H9 (cell line): ENCODE measurements around the gene BCAR1. TPM values are rescaled to one million over a fixed set of nuclear protein-coding genes. Genes with fewer than 3 reads are reported as not detected.

ENCODE experiments used
- DNase-seq: peaks from one replicate; pipeline ENCODE4 v3.0.0-alpha.2; 2017
- H2AFZ ChIP-seq: one replicate; pipeline ENCODE4 v1.6.1; 2013; ENCODE audit warnings: mild to moderate bottlenecking, low read length, control low read depth, moderate library complexity
- H2AK5ac ChIP-seq: 2 replicates; pipeline ENCODE4 v1.6.1; 2013; ENCODE audit warnings: low read length, control low read depth, mixed read lengths; ENCODE audit not compliant: insufficient read length
- H2BK120ac ChIP-seq: one replicate; pipeline ENCODE4 v1.6.1; 2013; ENCODE audit warnings: low read depth, mild to moderate bottlenecking, low read length, control low read depth, inconsistent platforms; ENCODE audit not compliant: poor library complexity, severe bottlenecking
- H2BK12ac ChIP-seq: 2 replicates; pipeline ENCODE4 v1.6.1; 2013; ENCODE audit warnings: low read length, control low read depth, mixed read lengths, low read depth; ENCODE audit not compliant: insufficient read length
- H2BK15ac ChIP-seq: 2 replicates; pipeline ENCODE4 v1.6.1; 2013; ENCODE audit warnings: low read depth, low read length, control low read depth
- H2BK20ac ChIP-seq: one replicate; pipeline ENCODE4 v1.6.1; 2013; ENCODE audit warnings: low read depth, mild to moderate bottlenecking, low read length, control low read depth, inconsistent platforms; ENCODE audit not compliant: poor library complexity, severe bottlenecking
- H2BK5ac ChIP-seq: 2 replicates; pipeline ENCODE4 v1.6.1; 2013; ENCODE audit warnings: low read length, control low read depth, mixed read lengths; ENCODE audit not compliant: insufficient read length
- H3K14ac ChIP-seq: 2 replicates; pipeline ENCODE4 v1.6.1; 2013; ENCODE audit warnings: low read length, control low read depth; ENCODE audit not compliant: insufficient read depth
- H3K18ac ChIP-seq: 2 replicates; pipeline ENCODE4 v1.6.1; 2013; ENCODE audit warnings: low read depth, mild to moderate bottlenecking, mixed read lengths, low read length, control low read depth; ENCODE audit not compliant: insufficient read length
- H3K23ac ChIP-seq: 2 replicates; pipeline ENCODE4 v1.6.1; 2013; ENCODE audit warnings: low read length, control low read depth, mixed read lengths, low read depth; ENCODE audit not compliant: insufficient read length
- H3K23me2 ChIP-seq: 2 replicates; pipeline ENCODE4 v1.6.1; 2013; ENCODE audit warnings: low read depth, mild to moderate bottlenecking, mixed read lengths, low read length, control low read depth; ENCODE audit not compliant: insufficient read length, poor library complexity, severe bottlenecking
- H3K27ac ChIP-seq: 2 replicates; pipeline ENCODE4 v1.5.1; 2013; ENCODE audit warnings: low read length, control low read depth, mixed read lengths, low read depth; ENCODE audit not compliant: insufficient read length
- H3K27me3 ChIP-seq: 2 replicates; pipeline ENCODE4 v1.6.1; 2013; ENCODE audit warnings: low read length, control low read depth, inconsistent platforms; ENCODE audit not compliant: insufficient read depth
- H3K4ac ChIP-seq: 2 replicates; pipeline ENCODE4 v1.6.1; 2013; ENCODE audit warnings: low read depth, mild to moderate bottlenecking, control low read depth, inconsistent platforms, low read length, moderate library complexity
- H3K4me1 ChIP-seq: 2 replicates; pipeline ENCODE4 v1.6.1; 2013; ENCODE audit warnings: low read length, control low read depth, inconsistent platforms; ENCODE audit not compliant: insufficient read depth
- H3K4me2 ChIP-seq: 2 replicates; pipeline ENCODE4 v1.6.1; 2013; ENCODE audit warnings: low read length, control low read depth, mixed read lengths; ENCODE audit not compliant: insufficient read length, insufficient read depth
- H3K56ac ChIP-seq: 2 replicates; pipeline ENCODE4 v1.6.1; 2013; ENCODE audit warnings: low read depth, mild to moderate bottlenecking, mixed read lengths, low read length, control low read depth; ENCODE audit not compliant: insufficient read length
- H3K79me1 ChIP-seq: 2 replicates; pipeline ENCODE4 v1.6.1; 2013; ENCODE audit warnings: low read depth, mild to moderate bottlenecking, moderate library complexity, low read length, control low read depth, inconsistent platforms; ENCODE audit not compliant: insufficient read depth, poor library complexity, severe bottlenecking
- H3K79me2 ChIP-seq: 2 replicates; pipeline ENCODE4 v1.6.1; 2013; ENCODE audit warnings: low read length, control low read depth, inconsistent platforms; ENCODE audit not compliant: insufficient read depth
- H3K9ac ChIP-seq: 2 replicates; pipeline ENCODE4 v1.6.1; 2013; ENCODE audit warnings: low read length, control low read depth, mixed read lengths; ENCODE audit not compliant: insufficient read length; ENCODE audit errors: extremely low read depth
- H3K9me3 ChIP-seq: one replicate; pipeline ENCODE4 v1.6.1; 2013; ENCODE audit warnings: low read depth, low read length, inconsistent platforms; ENCODE audit not compliant: control insufficient read depth
- H3T11ph ChIP-seq: one replicate; pipeline ENCODE4 v1.6.1; 2013; ENCODE audit warnings: mild to moderate bottlenecking, low read length, control low read depth, inconsistent platforms
- H4K20me1 ChIP-seq: one replicate; pipeline ENCODE4 v1.6.1; 2013; ENCODE audit not compliant: control insufficient read depth, insufficient read length, insufficient read depth
- H4K5ac ChIP-seq: 2 replicates; pipeline ENCODE4 v1.6.1; 2013; ENCODE audit warnings: low read depth, mild to moderate bottlenecking, mixed read lengths, low read length, control low read depth; ENCODE audit not compliant: insufficient read length
- H4K8ac ChIP-seq: replicated peaks from 2 replicates; pipeline ENCODE4 v1.6.1; 2013; ENCODE audit warnings: low read length, control low read depth, mixed read lengths, low read depth; ENCODE audit not compliant: insufficient read length
- H4K91ac ChIP-seq: 2 replicates; pipeline ENCODE4 v1.6.1; 2013; ENCODE audit warnings: low read depth, mild to moderate bottlenecking, moderate library complexity, mixed read lengths, low read length, control low read depth; ENCODE audit not compliant: insufficient read length
- H3K27ac Mint-ChIP-seq, 3 experiments: 2 replicates in 2 of 3; 3 replicates in 1 of 3; pipeline ENCODE4 v1.8.0; 2020 to 2021; ENCODE audit warnings: mixed read lengths in 3 of 3, mild to moderate bottlenecking in 1 of 3, moderate library complexity in 1 of 3
- H3K27me3 Mint-ChIP-seq: 2 replicates; pipeline ENCODE4 v1.8.0; 2021; ENCODE audit warnings: low read depth, mild to moderate bottlenecking, moderate library complexity, mixed read lengths
- H3K36me3 Mint-ChIP-seq, 3 experiments: 2 replicates in 2 of 3; 3 replicates in 1 of 3; pipeline ENCODE4 v1.8.0; 2020 to 2021; ENCODE audit warnings: low read depth in 3 of 3, mixed read lengths in 3 of 3; ENCODE audit not compliant: insufficient read depth in 1 of 3
- H3K4me1 Mint-ChIP-seq, 2 experiments: 2 replicates each; pipeline ENCODE4 v1.8.0; 2020; ENCODE audit warnings: mixed read lengths in 2 of 2
- H3K4me3 Mint-ChIP-seq, 2 experiments: 2 replicates in 1 of 2; 3 replicates in 1 of 2; pipeline ENCODE4 v1.8.0; 2020 to 2021; ENCODE audit warnings: mild to moderate bottlenecking in 2 of 2, mixed read lengths in 2 of 2, moderate library complexity in 1 of 2
- H3K9me3 Mint-ChIP-seq, 2 experiments: 2 replicates in 1 of 2; 3 replicates in 1 of 2; pipeline ENCODE4 v1.8.0; 2020; ENCODE audit warnings: mild to moderate bottlenecking in 2 of 2, mixed read lengths in 2 of 2, moderate library complexity in 1 of 2
- WGBS: extraction: QIAGEN DNeasy Blood & Tissue Kit; methylation state at CpG from one replicate; pipeline ENCODE4 v1.1.7; 2013; ENCODE audit warnings: missing lambda C conversion rate, low lambda C conversion rate, mixed read lengths; ENCODE audit not compliant: insufficient read length; ENCODE audit errors: extremely low coverage; 5-methylcytosine and 5-hydroxymethylcytosine counted together
- total RNA-seq: library from RNA; stranded (reverse); gene quantifications from 2 replicates; pipeline ENCODE4 v1.2.1, GENCODE V29; 2021
- TF ChIP-seq, protein P1 (sequence below): fragments of 200-600 bp; sonication (generic); conservative IDR thresholded peaks from 3 replicates; pipeline ENCODE4 v1.8.0; 2021; ENCODE audit warnings: antibody characterized with exemption, mild to moderate bottlenecking

Gene BCAR1
- total RNA-seq, 1 experiment from 2014 or later, result 97.1 TPM

- Histone ChIP-seq H3K23ac (no peak overlapping the region), H3K14ac (no peak overlapping the region), H2AK5ac (no peak overlapping the region), H3K9me3 (no peaks in the 10 kb centered on the region), H2BK5ac (no peak overlapping the region), H3K18ac (no peak overlapping the region), H3K27ac (no peak overlapping the region), H3K4me2 (no peak overlapping the region), H2BK20ac (no peak overlapping the region), H3T11ph (no peak overlapping the region), H4K20me1 (no peaks in the 10 kb centered on the region), H2BK12ac (no peak overlapping the region), H3K27me3 (no peaks in the 10 kb centered on the region), H2AFZ (no peak overlapping the region), H3K4ac (no peak overlapping the region), H2BK15ac (no peak overlapping the region), H3K79me2 (no peaks in the 10 kb centered on the region), H3K9ac (no peak overlapping the region), H3K79me1 (no peaks in the 10 kb centered on the region), H4K5ac (no peak overlapping the region), H3K4me1 (no peaks in the 10 kb centered on the region), H4K8ac (no peak overlapping the region), H3K56ac (no peak overlapping the region), H3K23me2 (no peaks in the 10 kb centered on the region), H2BK120ac (no peak overlapping the region), H4K91ac (no peak overlapping the region)
- WGBS, result no CpG with 5 or more reads among the region's 17 CpGs
- TF ChIP-seq, protein P1, sequence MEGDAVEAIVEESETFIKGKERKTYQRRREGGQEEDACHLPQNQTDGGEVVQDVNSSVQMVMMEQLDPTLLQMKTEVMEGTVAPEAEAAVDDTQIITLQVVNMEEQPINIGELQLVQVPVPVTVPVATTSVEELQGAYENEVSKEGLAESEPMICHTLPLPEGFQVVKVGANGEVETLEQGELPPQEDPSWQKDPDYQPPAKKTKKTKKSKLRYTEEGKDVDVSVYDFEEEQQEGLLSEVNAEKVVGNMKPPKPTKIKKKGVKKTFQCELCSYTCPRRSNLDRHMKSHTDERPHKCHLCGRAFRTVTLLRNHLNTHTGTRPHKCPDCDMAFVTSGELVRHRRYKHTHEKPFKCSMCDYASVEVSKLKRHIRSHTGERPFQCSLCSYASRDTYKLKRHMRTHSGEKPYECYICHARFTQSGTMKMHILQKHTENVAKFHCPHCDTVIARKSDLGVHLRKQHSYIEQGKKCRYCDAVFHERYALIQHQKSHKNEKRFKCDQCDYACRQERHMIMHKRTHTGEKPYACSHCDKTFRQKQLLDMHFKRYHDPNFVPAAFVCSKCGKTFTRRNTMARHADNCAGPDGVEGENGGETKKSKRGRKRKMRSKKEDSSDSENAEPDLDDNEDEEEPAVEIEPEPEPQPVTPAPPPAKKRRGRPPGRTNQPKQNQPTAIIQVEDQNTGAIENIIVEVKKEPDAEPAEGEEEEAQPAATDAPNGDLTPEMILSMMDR, result no peak
- peaks cover 14 to 43% (median 36%) of the 10 kb centered on the region in 3 experiments; a peak in 6 of 7 replicates for H3K36me3 Mint-ChIP-seq
- 0 out of 2 replicates have a peak, but pooled peaks cover 2% of the 10 kb centered on the region for H3K27me3 Mint-ChIP-seq
- no peaks in the 10 kb centered on the region; a peak in 1 of 5 replicates for H3K9me3 Mint-ChIP-seq
- H3K4me1 Mint-ChIP-seq, result no peaks in the 10 kb centered on the region
- DNase-seq, result no peak
- no peak overlapping the region for H3K4me3 Mint-ChIP-seq
- peak overlapping the region in 1 of 3 experiments; percentile 16; a peak in 1 of 7 replicates for H3K27ac Mint-ChIP-seq
Observed at GRCh38 chr16:75228143-75228976, 23.1 kb downstream of the BCAR1 start.
